T-helper 9 cell (primary cell): ENCODE data around the gene PLB1.

ENCODE experiments used
- DNase-seq: peaks from one replicate; pipeline ENCODE4 v3.0.0-alpha.2; 2020

PLB1 gene

DNA sequence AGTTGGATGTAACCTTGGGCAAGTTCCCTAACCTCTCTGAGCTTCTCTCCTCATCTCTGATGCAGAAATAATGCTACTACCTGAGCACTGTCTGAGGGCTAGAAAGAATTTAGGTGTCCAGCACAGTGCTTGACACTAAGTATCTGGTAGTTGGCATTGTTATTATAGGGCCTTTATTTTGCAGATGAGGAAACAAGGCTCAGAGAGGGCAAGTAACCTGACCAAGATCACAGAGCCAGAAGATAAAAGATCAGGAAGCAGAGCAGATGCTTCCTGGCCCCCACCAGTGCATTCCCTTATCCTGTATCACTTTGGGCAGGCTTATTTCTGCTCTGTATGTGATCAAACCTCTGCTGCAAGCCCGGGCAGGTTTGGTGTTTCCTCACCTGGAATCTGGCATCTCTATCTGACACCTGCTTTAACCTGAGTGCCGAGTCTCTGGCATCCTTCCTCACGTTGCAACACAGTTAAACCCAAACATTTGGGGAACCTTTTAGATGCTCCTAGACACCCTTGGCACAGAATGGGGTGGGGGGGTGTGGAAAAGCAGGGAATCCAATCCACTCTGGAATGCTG, 69.9 kb downstream of the PLB1 start:
- no peak for DNase-seq

DNA sequence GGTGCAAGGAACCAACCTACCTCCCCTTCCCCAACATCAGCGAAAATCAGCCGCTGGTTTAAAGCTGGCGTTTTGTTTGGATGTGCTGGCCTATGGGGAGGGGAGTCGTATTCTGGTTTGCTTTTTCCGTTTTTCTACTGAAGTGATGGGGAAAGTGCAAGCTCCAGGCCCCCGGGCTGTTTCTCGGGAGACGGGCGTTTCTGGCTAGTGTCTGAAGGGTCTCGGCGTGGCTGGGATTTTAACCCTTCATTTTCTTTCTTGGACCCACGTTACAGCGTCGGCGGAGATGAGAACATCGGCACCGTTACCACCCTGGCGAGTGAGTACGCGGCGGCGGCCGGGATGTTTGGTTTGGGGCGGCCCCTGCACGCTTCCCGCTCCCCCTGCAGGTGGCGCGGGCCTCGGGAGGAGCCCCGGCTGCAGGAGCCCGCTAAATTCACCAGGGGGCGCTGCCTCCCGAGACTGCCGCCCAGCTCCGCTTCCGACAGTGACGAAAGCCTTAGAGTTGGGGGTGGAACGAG, 70.7 kb downstream of the PLB1 start:
- DNase-seq = peak; percentile 86

GRCh38 chr2:28567061-28567471, 71.2 kb downstream of the PLB1 start:
- DNase-seq = peak; percentile 18

DNA sequence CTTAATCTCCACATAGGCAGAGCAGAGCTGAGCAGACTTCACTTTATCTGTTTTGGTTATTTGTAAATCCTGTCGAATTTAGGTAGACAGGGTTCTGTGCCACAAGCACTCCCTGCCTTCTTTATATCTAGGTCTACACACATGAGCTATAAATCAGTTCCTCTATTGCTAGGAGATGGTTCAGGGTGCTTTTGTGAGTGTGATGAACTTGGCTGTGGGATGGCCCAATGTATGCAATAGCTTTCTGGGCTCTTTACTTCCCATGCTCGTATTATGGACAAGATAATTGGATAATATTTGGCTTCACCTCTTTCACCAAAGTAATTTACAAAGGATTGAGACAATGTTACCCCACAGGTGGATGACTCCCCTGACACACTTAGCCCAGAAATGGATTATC, 72.2 kb downstream of the PLB1 start:
- DNase-seq = no peak

- DNase-seq = no peak
Observed at GRCh38 chr2:28568533-28568932, 72.7 kb downstream of the PLB1 start.

- no peak for DNase-seq
Observed at GRCh38 chr2:28570431-28570830, 74.6 kb downstream of the PLB1 start.

DNA sequence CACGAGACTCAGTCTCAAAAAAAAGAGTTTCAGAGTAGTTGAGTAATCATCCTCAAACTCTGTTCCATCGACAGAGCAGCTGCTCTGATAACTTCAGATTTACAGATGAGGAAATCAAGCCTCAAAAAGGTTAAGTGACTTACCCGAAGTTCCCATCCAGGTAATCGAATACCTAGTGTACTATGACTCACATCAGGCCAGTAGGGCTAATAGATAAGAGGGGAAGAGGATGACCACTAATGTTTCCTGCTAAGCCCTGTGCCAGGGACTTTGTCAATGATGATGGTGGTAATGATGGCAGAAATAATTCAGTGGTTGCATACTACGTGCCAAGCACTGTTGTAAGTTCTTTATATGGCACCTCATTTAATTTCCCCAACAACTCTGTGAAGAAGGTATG, 80.9 kb downstream of the PLB1 start:
- no peak for DNase-seq

DNA sequence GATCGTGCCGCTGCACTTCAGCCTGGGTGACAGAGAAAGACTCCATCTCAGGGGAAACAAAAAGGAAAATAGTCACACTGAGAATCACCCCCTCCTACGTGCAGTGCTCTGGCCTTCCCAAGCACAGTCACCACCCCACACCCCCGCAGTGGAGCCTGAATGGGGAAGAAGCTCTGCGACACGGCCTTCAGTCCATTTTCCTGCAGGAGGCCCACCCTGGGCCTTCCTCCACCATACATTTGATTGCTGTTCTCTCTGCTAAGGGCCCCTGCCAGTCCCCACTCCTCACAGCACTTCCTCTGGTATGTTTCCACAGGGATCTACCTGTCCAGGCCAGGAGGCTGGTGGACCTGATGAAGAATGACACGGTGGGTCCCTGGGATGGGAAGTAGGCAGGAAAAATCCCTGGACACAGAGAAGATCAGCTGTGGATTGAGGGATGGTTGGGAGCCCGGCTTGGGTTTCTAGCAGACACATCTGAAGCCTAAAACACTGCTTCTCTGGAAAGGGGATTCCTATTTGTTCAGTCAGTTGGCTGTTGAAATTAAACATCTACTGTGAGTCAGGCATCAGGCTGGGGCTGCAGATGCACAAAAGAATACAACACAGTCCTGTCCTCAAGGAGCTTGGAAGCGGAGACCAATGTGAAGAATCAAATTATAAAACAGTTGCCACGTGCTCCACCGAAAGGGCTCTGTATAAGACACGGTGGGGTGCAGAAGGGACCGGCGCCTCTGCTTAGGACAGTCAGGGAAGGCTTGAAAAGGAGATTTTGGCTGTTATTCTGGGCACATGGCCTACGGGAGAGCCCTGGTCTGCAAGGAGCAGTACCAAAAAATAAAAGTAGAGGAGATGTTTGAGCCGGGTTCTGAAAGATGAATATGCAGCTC, 82.2 kb downstream of the PLB1 start:
- no peak for DNase-seq

- no peak for DNase-seq
Observed at GRCh38 chr2:28578774-28579173, 82.9 kb downstream of the PLB1 start.

DNA sequence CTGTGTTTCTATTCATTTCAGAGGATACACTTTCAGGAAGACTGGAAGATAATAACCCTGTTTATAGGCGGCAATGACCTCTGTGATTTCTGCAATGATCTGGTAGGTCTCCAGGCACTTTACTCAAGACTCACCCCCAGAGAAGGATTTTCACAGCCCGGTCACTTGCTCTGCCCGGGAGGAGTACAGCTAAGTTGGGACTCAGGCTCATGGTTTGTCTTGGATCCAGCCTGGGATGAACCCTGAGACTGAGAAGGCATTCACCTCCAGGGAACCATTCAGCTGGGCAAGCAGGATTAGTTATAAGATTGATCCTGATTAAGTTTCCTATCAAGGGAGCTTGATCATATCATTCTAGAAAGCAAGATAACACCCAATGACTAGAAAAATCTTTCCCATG, 83.7 kb downstream of the PLB1 start:
- no peak for DNase-seq

- DNase-seq = no peak
Observed at GRCh38 chr2:28580078-28580477, 84.2 kb downstream of the PLB1 start.

- DNase-seq = no peak
Observed at GRCh38 chr2:28581312-28581711, 85.5 kb downstream of the PLB1 start.

DNA sequence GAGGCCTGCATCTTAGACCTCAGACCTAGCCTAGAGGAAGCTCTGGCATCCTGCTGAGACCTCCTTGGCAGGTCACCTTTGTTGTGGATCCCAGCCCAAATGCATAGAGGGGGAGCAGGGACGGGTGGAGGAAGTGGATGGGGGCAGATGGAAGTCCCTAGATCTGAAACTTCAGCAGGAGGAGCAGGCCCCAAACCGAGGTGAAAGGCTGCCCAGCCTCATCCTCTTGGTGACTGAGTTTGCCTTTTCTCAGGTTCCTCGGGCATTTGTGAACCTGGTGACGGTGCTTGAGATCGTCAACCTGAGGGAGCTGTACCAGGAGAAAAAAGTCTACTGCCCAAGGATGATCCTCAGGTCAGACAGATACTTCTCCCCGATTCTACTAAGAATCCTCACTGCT, 86.3 kb downstream of the PLB1 start:
- DNase-seq = no peak

- DNase-seq = no peak
Observed at GRCh38 chr2:28582595-28582994, 86.7 kb downstream of the PLB1 start.

DNA sequence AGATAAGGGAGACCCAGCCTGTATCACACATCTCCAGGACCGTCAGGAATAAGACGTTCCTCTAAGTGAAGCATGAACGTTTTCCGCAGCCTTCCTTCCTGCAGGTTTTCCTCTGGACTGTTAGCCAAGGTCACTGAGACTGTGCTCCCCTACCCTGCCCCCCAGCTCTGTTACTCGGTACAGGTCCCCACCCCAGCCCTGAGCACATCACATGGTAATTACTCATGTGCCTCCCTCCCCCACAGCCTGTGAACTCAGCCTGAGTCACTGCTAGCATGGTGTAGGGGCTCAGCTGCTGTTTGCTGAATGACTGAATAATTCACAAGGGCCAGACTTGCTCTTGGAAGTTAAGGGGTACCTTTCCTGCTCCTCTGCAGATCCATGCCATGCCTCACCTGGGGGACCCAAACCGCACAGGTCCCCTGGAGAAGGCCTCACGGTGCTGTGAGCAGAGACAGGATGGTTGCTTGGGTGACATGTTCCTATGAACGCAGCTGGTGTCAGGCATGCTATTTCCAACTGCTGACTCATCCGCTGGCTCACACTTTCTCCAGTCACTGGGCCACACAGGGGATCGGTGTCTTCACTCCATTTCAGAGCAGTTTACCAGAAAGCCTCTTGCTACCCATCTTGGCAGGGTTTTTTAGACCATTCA, 88.2 kb downstream of the PLB1 start:
- DNase-seq = no peak

GRCh38 chr2:28586867-28587266, 91.0 kb downstream of the PLB1 start:
- peak; percentile 56 for DNase-seq

- no peak for DNase-seq
Observed at GRCh38 chr2:28587526-28588291, 91.8 kb downstream of the PLB1 start.

- DNase-seq = no peak
Observed at GRCh38 chr2:28588292-28588670, 92.4 kb downstream of the PLB1 start.

- DNase-seq = no peak
Observed at GRCh38 chr2:28589746-28590463, 94.0 kb downstream of the PLB1 start.

DNA sequence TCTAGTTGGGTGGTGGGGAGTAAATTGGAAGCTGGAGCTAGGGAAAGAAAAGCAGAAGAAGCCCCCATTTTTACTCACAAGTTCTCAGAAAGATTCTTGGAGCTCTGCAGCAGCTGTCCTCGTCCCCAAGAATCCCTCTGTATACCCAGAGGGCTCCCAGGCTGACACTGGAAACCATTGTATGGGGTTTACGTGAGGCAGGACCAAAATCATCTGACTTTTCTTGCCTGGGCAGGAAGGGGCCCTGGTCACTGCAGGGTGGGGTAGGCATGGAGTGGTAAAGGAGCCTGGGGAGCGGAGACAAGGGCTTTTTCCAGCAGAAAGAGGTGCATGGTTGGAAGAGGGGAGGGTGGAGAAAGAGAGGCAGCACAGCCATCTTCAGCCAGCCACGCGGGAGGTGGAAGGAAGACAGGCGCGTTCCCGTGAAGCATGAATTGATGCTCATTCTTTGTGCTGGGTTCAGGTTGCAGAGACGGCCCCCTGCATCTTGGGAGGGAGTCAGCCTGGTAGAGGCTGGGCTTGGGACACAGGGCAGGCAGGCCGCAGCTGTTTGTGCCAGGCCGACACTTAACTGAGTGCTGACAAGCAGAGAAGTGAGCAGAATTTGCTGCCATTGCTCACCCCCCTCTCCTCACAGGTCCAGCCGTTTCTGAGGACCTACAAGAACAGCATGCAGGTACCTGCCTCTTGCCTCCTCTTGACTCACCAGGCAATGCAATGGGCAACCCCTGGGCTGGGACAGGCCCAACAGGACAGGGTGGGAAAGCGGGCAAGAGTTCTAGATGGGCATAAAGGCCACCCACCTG, 94.8 kb downstream of the PLB1 start:
- no peak for DNase-seq

- DNase-seq = no peak
Observed at GRCh38 chr2:28591711-28592335, 96.0 kb downstream of the PLB1 start.
